ENCODE data around the gene MED26.

The MED26 gene

DNA sequence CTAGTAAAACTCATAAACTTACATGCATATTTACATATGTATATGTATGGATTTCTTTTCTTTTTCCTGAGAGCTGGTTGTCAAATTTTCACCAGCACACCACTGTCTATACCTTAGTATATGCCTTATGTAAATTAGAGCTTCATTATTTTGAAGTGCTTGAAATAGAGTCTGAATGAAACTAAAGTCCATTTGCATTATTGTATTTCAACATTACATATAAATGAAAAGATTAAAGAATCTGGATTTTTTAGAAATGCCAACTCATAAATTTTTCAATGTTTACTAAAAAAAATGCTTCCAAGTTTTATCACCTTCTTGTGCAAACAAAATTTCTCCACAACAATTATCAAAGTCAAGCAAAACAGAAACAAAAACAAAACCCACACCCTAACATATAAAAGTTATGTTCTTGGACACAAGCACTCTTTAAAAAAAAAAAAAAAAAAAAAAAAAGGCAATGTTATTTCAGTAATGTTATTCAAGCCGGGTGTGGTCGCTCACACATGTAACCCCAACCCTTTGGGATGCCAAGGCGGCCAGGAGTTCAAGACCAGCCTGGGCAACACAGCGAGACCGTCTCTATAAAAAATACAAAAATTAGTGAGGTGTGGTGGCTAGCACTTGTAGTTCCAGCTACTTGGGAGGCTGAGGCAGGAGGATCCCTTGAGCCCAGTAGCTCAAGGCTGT lies 18.3 kb downstream of the MED26 start:
- no peak for DNase-seq

DNA sequence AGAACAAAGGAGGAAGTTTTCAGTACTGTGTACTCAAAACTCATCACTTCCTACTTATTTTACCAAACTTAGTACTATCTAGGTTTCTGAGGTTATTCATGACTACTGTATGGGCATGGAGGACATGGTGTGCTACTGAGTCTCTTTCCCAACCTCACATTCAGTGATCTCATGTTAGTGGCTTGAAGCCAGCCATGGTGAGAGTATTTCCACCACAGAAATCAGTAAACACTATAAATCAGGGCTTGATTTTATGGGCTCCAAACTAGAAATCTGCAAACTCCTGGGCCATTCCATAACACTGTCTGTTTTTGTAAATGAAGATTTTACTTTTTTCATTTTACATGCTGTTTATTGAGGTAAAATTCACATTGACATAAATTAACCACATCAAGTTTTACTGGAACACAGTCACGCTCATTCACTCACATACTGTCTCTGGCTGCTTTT lies 19.7 kb downstream of the MED26 start:
- DNase-seq: peak in 1 of 2 experiments; percentile 19

DNA sequence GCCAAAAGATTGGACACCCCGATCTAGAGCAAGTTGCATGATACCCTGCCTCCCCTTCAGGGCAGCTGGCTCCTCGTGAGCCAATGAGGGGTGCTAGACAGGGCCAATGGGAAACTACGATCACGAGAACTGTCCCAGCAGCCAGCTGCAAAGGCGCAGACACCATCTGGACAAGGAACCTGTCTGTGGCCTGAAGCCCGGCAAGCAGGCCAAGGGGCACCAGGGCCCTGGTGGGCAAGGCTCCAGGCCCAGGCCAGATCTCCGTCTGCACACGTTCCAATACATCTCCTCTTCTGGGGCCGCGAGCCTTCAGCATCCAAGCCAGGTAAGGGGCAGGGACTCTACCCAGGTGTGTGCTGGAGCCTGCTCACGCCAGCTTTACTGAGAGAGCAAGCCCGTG lies 20.2 kb downstream of the MED26 start:
- DNase-seq: no peak

GRCh38 chr19:16605553-16605994 lies 22.4 kb downstream of the MED26 start:
- DNase-seq: peak in 1 of 2 experiments; percentile 42

- DNase-seq: no peak
Measured at GRCh38 chr19:16605115-16605514, 22.9 kb downstream of the MED26 start.

DNA sequence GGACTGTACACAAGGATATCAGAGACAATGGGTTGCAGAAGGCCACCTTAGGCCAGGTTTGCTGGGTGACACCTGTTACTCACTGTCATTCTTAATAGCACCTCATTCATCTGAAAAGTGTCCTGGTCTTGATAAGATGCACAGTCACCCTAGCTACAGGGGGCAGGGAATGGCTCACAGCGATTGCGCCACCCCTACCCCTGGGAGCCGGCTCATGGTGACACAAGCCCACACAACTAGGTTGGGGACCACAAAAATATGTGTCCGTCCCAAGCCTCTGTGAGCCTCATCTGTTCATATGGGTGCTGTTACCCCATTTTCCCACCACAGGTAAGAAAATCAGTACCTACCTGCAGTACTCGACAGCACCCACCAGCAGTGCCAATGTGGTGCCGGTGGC lies 23.4 kb downstream of the MED26 start:
- no peak for DNase-seq

GRCh38 chr19:16603090-16603489 lies 24.9 kb downstream of the MED26 start:
- no peak for DNase-seq

DNA sequence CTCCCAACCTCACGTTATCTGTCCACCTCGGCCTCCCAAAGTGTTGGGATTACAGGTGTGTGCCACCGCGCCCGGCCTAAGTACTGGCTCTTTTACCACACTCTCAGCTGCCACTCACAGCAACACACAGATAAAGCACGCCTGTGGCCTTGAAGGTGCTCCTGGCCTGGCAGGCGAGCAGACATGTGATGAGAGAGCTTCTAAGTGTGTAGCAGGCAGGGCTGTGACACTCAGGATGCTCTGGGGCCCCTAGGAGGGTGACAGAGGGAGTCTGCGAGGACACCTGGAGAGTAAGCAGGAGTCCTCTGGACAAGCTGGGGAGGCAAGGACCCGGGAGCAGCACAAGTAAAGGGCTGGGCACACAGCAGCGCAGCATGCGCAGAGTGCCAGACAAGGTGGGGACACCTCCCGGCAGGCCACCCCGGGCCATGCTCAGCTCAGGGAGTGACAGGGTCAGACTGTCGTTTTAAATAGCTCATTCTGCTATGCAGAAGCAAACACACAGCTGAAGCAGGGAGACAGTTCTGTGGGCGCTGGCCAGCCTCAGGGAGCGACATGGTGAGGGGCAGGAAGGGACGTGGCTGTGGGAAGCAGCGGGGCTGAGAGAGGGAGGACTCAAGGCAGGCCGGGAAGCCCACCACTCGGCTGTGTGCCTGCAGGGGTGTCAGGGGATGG lies 26.5 kb downstream of the MED26 start:
- no peak for DNase-seq

GRCh38 chr19:16600824-16601223 lies 27.2 kb downstream of the MED26 start:
- no peak for DNase-seq

GRCh38 chr19:16599655-16600346 lies 28.2 kb downstream of the MED26 start:
- DNase-seq: no peak

DNA sequence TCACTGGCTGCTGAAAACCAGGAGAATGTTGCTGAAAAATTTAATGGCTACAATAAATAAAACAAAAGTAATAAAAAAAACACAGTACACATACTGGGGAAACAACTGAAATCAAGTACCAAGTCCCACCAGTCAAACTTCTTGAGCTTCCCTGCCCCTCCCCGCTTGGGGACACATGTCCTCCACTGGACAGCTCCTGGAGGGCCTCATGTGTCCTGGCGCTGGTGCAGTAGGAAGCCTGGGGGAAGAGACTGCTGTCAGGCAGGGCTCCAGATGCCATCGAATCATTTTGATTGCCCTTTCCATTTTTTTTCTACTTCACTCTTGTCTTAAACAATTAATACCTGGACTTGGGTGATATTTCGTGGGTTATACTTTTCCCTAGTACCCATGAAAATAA lies 29.2 kb downstream of the MED26 start:
- no peak for DNase-seq

DNA sequence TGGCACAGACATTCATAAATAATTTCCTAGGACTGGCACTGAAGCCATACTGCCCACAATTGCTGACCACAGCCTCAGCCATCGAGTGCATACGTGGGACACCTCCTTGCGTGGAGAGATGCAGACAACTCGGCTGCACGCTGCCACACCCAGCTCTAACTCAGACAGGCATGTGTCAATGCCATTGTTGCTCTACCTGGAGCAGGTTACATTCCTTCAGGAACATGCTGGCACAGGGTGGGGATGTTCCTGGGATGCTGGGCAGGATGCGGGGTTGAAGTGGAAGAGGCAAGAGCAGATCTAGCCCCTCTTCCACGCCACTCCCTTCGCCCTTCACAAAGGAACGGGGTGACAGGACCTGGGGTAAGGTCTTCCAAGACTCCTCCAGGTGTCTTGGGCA lies 31.6 kb downstream of the MED26 start:
- no peak for DNase-seq

GRCh38 chr19:16595097-16595496 lies 32.9 kb downstream of the MED26 start:
- no peak for DNase-seq

DNA sequence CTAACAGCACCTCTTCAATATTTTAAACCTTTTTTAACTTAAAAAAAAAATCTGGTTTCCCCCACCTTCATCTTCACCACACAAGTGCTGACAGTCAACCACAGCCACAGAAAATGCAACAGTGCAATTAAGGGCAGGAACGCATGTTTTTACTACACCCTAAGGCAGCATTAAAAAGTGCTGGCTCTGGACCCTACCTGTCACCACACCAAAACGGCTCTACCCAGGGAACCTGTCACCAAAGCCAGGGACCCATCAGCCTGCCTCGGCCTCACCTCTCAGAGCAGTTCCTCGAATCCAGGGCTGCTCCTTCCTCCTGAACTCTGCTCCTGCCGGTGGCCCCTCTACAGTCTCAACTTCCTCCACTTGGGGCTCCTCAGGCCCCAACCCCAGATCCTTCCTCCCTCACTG lies 33.3 kb downstream of the MED26 start:
- no peak for DNase-seq

GRCh38 chr19:16594131-16594586 lies 33.8 kb downstream of the MED26 start:
- DNase-seq: no peak

DNA sequence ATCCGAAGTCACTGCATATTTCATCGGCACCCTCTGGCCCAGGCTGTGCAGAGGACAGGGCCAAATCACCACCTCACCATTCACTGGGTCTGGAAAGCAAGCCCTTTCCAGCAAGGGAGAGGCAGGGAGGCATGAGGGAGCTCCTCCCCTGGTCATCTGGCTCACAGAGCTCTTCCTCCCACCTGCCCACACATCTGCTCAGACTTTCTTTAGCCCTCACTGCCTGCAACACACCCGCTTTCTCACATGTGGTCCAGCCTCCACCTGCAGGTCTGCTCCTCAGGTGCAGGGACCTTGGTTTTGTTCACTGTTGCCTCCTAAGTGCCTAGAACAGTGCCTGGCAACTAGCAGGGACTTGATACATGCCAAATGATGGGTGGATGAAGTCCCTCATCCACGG lies 34.8 kb downstream of the MED26 start:
- DNase-seq: no peak

- DNase-seq: no peak
Measured at GRCh38 chr19:16591803-16592556, 36.0 kb downstream of the MED26 start.

DNA sequence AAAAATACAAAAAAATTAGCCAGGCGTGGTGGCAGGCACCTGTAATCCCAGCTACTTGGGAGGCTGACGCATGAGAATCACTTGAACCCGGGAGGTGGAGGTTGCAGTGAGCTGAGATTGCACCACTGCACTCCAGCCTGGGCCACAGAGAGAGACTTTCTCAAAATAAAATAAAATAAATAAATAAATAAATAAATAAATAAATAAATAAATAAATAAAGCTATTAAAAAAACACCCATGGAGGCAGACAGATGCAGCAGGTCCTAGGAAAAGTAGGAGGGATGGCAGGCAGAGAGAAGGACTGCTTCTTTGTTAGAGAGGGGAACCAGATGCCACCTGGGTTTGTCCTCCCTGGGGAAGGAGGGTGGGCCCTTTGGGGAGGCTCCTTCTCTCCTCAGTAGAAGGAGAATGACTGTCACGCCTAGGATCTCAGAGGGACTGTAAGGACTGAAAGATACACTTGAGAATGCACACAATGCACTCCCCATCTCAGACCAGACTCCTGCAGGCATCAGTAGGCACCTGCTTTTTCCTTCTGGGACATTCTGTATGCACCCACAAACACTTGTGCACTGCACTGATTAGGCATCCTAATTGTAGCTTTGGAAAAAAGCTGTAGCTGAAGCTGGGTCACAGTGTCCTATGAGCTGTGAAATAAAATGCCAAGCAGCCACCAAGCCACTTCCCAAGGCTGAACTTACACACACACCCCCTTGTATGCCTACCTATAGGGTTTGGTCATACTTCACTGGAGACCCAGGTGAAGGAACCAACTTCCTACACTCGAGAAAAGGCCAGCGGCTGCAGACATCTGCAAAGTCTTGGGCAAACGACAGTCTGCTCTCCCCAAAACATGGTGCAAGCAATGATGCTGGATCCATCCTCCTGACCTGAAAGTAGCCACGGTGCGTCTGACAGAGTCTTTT lies 36.9 kb downstream of the MED26 start:
- DNase-seq: no peak

GRCh38 chr19:16589917-16590316 lies 38.1 kb downstream of the MED26 start:
- DNase-seq: peak in 1 of 2 experiments; percentile 17

- no peak for DNase-seq
Measured at GRCh38 chr19:16588824-16589577, 39.0 kb downstream of the MED26 start.
